GM23248 (cell line): ENCODE data around the gene MYO5B. TPM values are rescaled to one million over a fixed set of nuclear protein-coding genes. Genes with fewer than 3 reads are reported as not detected.
"Not testable (repeated sequence)": the region's sequence is repeated elsewhere in the genome, so short reads cannot be mapped to it uniquely, and the experiment has no call there.

Experiments used
- DNase-seq: peaks from one replicate; pipeline ENCODE4 v3.0.0-alpha.2; 2015
- H2AFZ ChIP-seq: fragments of 200-600 bp; sonication (generic); 2 replicates; pipeline ENCODE4 v1.6.1; 2016; ENCODE audit warnings: antibody characterized with exemption
- H3F3A ChIP-seq: fragments of 200-600 bp; sonication (generic); 2 replicates; pipeline ENCODE4 v1.6.1; 2016; ENCODE audit warnings: mild to moderate bottlenecking, antibody characterized with exemption, mixed run types; ENCODE audit not compliant: insufficient read depth
- H3K27ac ChIP-seq: fragments of 200-600 bp; sonication (generic); 2 replicates; pipeline ENCODE4 v1.5.1; 2016; ENCODE audit warnings: mild to moderate bottlenecking
- H3K27me3 ChIP-seq: fragments of 200-600 bp; sonication (generic); replicated peaks from 2 replicates; pipeline ENCODE4 v1.6.1; 2016; ENCODE audit warnings: mild to moderate bottlenecking; ENCODE audit not compliant: insufficient read depth
- H3K36me3 ChIP-seq: fragments of 200-600 bp; sonication (generic); 2 replicates; pipeline ENCODE4 v1.6.1; 2016; ENCODE audit warnings: low read depth, mild to moderate bottlenecking
- H3K4me1 ChIP-seq: fragments of 200-600 bp; sonication (generic); 2 replicates; pipeline ENCODE4 v1.6.1; 2016; ENCODE audit warnings: mild to moderate bottlenecking; ENCODE audit not compliant: insufficient read depth
- H3K4me2 ChIP-seq: fragments of 200-600 bp; sonication (generic); one replicate; pipeline ENCODE4 v1.6.1; 2016; ENCODE audit warnings: mild to moderate bottlenecking; ENCODE audit not compliant: unreplicated experiment
- H3K4me3 ChIP-seq: fragments of 200-600 bp; sonication (generic); 2 replicates; pipeline ENCODE4 v1.5.1; 2016; ENCODE audit warnings: mild to moderate bottlenecking
- H3K79me2 ChIP-seq: fragments of 200-600 bp; sonication (generic); 2 replicates; pipeline ENCODE4 v1.6.1; 2016; ENCODE audit warnings: mild to moderate bottlenecking; ENCODE audit not compliant: insufficient read depth
- H3K9ac ChIP-seq: fragments of 200-600 bp; sonication (generic); 2 replicates; pipeline ENCODE4 v1.6.1; 2016; ENCODE audit warnings: mild to moderate bottlenecking
- H3K9me2 ChIP-seq: fragments of 200-600 bp; sonication (generic); 2 replicates; pipeline ENCODE4 v1.6.1; 2016; ENCODE audit warnings: mixed run types, mild to moderate bottlenecking, moderate library complexity; ENCODE audit not compliant: insufficient read depth
- H3K9me3 ChIP-seq: fragments of 200-600 bp; sonication (generic); one replicate; pipeline ENCODE4 v1.6.1; 2017; ENCODE audit warnings: low read depth
- H4K20me1 ChIP-seq: fragments of 200-600 bp; sonication (generic); 2 replicates; pipeline ENCODE4 v1.6.0; 2016; ENCODE audit not compliant: insufficient read depth
- EZH2 ChIP-seq: fragments of 200-600 bp; sonication (generic); IDR thresholded peaks from 2 replicates; pipeline ENCODE4 v1.6.1; 2018; ENCODE audit warnings: antibody characterized with exemption, mild to moderate bottlenecking; ENCODE audit not compliant: insufficient read depth, poor library complexity, severe bottlenecking
- EZH2phosphoT487 ChIP-seq: fragments of 200-600 bp; sonication (generic); IDR thresholded peaks from 2 replicates; pipeline ENCODE4 v1.6.1; 2018; ENCODE audit warnings: antibody characterized with exemption, moderate library complexity, mild to moderate bottlenecking, low read depth; ENCODE audit not compliant: insufficient read depth
- WGBS, 2 experiments: methylation state at CpG; one replicate each; pipeline ENCODE4 v1.1.6; 2015 to 2017; ENCODE audit warnings: low lambda C conversion rate in 2 of 2, low coverage in 1 of 2; ENCODE audit errors: missing lambda C conversion rate in 2 of 2; 5-methylcytosine and 5-hydroxymethylcytosine counted together
- in situ Hi-C: fragments of 300-500 bp; cut with MboI; formaldehyde crosslinking; loops from 2 replicates; pipeline ENCODE4 v1.15.0; 2020
- polyA plus RNA-seq: library from polyadenylated mRNA; unstranded; fragments of >200 nt; fragmentation: Nextera tagmentation; extraction: Ambion mirVana; gene quantifications from 2 replicates; pipeline ENCODE4 v1.2.1, GENCODE V29; 2016
- total RNA-seq: library from RNA; depleted of rRNA; stranded (reverse); fragments of >200 nt; shearing (Covaris generic); gene quantifications from 2 replicates; pipeline ENCODE4 v1.2.3, GENCODE V29; 2014

MYO5B gene
- total and polyA plus RNA-seq, 2 experiments from 2014 or later: 0.03 TPM; not detected in 1

DNA sequence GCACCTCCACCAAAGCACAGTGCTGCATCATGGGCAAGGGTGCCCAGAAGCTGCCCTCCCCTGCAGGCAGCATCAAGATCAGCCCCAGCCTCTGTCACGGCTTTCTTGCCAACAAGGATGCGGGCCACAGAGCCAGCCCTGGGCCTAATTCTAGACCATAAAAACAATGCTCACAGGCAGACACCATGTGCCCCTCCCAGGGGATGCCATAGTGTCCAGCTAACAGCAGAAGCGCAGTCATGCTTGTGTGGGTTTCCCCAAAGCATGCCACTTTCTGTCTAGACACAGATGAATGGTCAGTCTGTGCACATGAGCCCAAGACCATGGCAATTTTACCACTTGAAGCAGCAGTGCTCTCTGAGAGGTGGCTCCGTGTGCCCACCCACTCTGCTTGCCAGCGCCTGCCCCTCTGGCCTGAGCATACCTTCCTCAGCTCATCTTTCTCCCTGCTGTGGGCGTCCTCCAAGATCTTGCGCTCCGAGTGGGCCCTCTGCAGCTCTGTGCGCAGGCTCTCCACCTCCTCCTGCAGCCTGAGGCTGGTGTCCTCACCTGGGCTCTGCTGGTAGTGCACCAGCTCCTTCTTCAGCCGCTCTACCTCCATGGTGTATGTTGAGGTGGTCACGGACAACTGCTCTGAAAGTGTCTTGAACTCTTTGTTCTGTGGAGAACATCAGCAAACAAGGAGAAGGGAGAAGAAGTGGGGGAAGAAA is 300.3 kb downstream of the MYO5B start:
- Histone ChIP-seq H3K4me3 (no peak overlapping the region), H2AFZ (no peak overlapping the region), H3K9ac (no peak overlapping the region), H3K4me1 (no peaks in the 10 kb centered on the region), H4K20me1 (no peaks in the 10 kb centered on the region), H3K27me3 (no peaks in the 10 kb centered on the region), H3K27ac (no peak overlapping the region), H3F3A (no peaks in the 10 kb centered on the region), H3K9me3 (no peaks in the 10 kb centered on the region), H3K79me2 (no peaks in the 10 kb centered on the region), H3K4me2 (no peak overlapping the region), H3K9me2 (no peaks in the 10 kb centered on the region), H3K36me3 (no peaks in the 10 kb centered on the region)
- DNase-seq: no peak
- 41 to 42% methylated on average over 11 of the region's 11 CpGs for WGBS, 2 experiments
- TF ChIP-seq EZH2: no peak
- TF ChIP-seq EZH2phosphoT487: no peak
- in situ Hi-C loops: no loop called here

- Histone ChIP-seq H3K27ac (no peak overlapping the region), H3K9me2 (no peaks in the 10 kb centered on the region), H3K27me3 (no peaks in the 10 kb centered on the region), H3K4me1 (no peaks in the 10 kb centered on the region), H3K4me2 (no peak overlapping the region), H3K9ac (no peak overlapping the region), H3K9me3 (no peaks in the 10 kb centered on the region), H3K4me3 (no peak overlapping the region), H3F3A (no peaks in the 10 kb centered on the region), H2AFZ (no peak overlapping the region), H3K36me3 (no peaks in the 10 kb centered on the region), H3K79me2 (no peaks in the 10 kb centered on the region), H4K20me1 (no peaks in the 10 kb centered on the region)
- TF ChIP-seq EZH2 (no peak), EZH2phosphoT487 (no peak)
- 84 to 91% methylated on average over 2 of the region's 2 CpGs for WGBS, 2 experiments
- in situ Hi-C loops: no loop called here
- no peak for DNase-seq
These were observed 301.9 kb downstream of the MYO5B start for GRCh38 chr18:49893036-49893435.

- no peaks in the 10 kb centered on the region for H3K9me2 ChIP-seq
- no peak overlapping the region for H2AFZ ChIP-seq
- no peaks in the 10 kb centered on the region for H3K27me3 ChIP-seq
- DNase-seq: no peak
- H3K4me1 ChIP-seq: no peaks in the 10 kb centered on the region
- no peaks in the 10 kb centered on the region for H3K9me3 ChIP-seq
- no peaks in the 10 kb centered on the region for H3F3A ChIP-seq
- no peak overlapping the region for H3K4me3 ChIP-seq
- H4K20me1 ChIP-seq: no peaks in the 10 kb centered on the region
- no peak overlapping the region for H3K4me2 ChIP-seq
- H3K79me2 ChIP-seq: no peaks in the 10 kb centered on the region
- no peak overlapping the region for H3K27ac ChIP-seq
- 61 to 63% methylated on average over 15 of the region's 15 CpGs for WGBS, 2 experiments
- no peak for TF ChIP-seq EZH2phosphoT487
- no peak for TF ChIP-seq EZH2
- no peak overlapping the region for H3K9ac ChIP-seq
- H3K36me3 ChIP-seq: no peaks in the 10 kb centered on the region
- in situ Hi-C loops: no loop called here
These were observed 302.6 kb downstream of the MYO5B start for GRCh38 chr18:49892148-49892924.

DNA sequence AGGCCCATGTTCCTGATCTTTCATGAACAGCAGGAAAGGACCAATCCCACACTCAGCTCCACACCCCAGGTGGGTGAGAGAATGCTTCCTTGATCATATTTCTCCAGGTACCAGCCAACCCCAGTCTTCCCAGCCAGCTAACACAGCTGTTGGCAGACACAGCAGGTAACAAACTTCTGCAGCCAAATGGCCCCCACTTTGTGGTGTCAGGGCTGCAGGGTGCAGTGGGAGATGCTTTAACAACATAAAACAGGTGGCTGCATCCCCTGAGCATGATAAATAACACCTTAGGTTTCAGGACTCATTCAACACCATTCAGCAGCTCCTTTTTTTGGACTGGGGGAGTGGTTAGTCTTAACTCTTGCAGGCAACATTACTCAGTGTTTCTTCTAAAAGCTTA is 304.9 kb downstream of the MYO5B start:
- Histone ChIP-seq H3K36me3 (no peaks in the 10 kb centered on the region), H2AFZ (no peak overlapping the region), H3F3A (no peaks in the 10 kb centered on the region), H3K4me3 (no peak overlapping the region), H3K9me2 (no peaks in the 10 kb centered on the region), H3K79me2 (no peaks in the 10 kb centered on the region), H3K27ac (no peak overlapping the region), H3K4me1 (no peaks in the 10 kb centered on the region), H3K27me3 (no peaks in the 10 kb centered on the region), H4K20me1 (no peaks in the 10 kb centered on the region), H3K4me2 (no peak overlapping the region), H3K9me3 (no peaks in the 10 kb centered on the region), H3K9ac (no peak overlapping the region)
- in situ Hi-C loops: no loop called here
- no peak for TF ChIP-seq EZH2
- TF ChIP-seq EZH2phosphoT487: no peak
- no peak for DNase-seq

- WGBS, 2 experiments: 6 to 10% methylated on average over 2 of the region's 2 CpGs
- H3K27ac ChIP-seq, H3K4me3 ChIP-seq, DNase-seq, H3K9ac ChIP-seq, H3K36me3 ChIP-seq, H2AFZ ChIP-seq, H3K79me2 ChIP-seq, H3F3A ChIP-seq, H3K9me3 ChIP-seq, H3K9me2 ChIP-seq, H3K27me3 ChIP-seq, in situ Hi-C loops, H3K4me1 ChIP-seq, H4K20me1 ChIP-seq, H3K4me2 ChIP-seq: not testable (repeated sequence)
These were observed 305.4 kb downstream of the MYO5B start for GRCh38 chr18:49889552-49889951.
